ENCODE data around the gene LFNG.
A peak's percentile ranks its signal among the peaks of the same experiment; 100 is the strongest.

- TF ChIP-seq POLR2AphosphoS5 (IDR thresholded peaks at IDR 0.05) (peak in 2 of 3 donors; percentile 27 to 37), CTCF (IDR thresholded peaks at IDR 0.05) (no peak)
Observed at GRCh38 chr7:2523461-2523936, 3.9 kb downstream of the LFNG start.
